ENCODE measurements around the gene TEX11.
"Not testable (repeated sequence)": the region's sequence is repeated elsewhere in the genome, so short reads cannot be mapped to it uniquely, and the experiment has no call there.

DNA sequence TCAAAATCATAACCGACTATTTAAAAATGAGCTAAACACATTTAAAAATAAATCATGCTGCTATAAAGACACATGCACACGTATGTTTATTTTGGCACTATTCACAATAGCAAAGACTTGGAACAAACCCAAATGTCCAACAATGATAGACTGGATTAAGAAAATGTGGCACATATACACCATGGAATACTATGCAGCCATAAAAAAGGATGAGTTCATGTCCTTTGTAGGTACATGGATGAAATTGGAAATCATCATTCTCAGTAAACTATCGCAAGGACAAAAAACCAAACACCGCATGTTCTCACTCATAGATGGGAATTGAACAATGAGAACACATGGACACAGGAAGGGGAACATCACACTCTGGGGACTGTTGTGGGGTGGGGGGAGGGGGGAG is 251.0 kb downstream of the TEX11 start:
- not testable (repeated sequence) for TF ChIP-seq CTCF, POLR2A, POLR2AphosphoS5 (IDR thresholded peaks at IDR 0.05)
